Left renal pelvis (tissue), 4 donors: ENCODE measurements around the gene AKNA. TPM values are rescaled to one million over a fixed set of nuclear protein-coding genes. Genes with fewer than 3 reads are reported as not detected.
A peak's percentile ranks its signal among the peaks of the same experiment; 100 is the strongest.

ENCODE experiments used
- DNase-seq, 4 donors: peaks; one replicate each; pipeline ENCODE4 v3.0.0-alpha.2; 2013; ENCODE audit warnings: low read depth in 4 of 4, low spot score in 3 of 4
- polyA plus RNA-seq, 4 donors: library from polyadenylated mRNA; unstranded; fragments of 120-200 nt; gene quantifications; one replicate each; pipeline ENCODE4 v1.2.1, GENCODE V29; 2013; ENCODE audit not compliant: insufficient read length in 4 of 4

Gene AKNA
- polyA plus RNA-seq, 4 donors, result 10.8 to 15.7 (median 14.1) TPM

DNA sequence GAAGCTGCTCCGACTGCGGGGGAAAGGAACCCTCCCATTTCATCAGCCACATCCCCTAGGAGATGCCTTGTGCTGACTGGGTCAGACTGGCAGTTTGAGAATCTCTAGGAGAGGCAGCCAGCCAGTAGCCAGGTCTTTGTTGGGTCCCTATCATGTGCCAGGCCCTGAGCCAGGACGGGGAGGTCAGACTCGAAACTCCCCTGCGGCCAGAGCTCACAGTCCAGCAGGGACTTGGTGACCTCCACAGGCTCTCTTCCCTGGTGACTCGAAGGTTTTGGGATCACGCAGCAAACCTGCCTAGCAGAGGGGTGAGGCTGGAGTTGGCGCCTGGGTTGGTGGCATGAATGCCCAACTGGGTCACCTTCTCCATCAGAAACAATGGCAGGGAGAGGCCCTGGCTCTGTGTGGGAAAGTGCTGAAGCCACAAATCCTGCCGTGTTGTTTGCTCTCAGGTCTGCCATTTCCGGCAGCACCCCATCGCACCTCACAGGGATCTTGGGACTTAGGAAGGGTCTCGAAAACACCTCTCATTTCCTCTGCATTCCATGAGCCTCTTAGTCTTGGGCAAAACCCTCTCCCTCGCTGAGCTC lies 79.3 kb downstream of the AKNA start:
- no peak for DNase-seq

DNA sequence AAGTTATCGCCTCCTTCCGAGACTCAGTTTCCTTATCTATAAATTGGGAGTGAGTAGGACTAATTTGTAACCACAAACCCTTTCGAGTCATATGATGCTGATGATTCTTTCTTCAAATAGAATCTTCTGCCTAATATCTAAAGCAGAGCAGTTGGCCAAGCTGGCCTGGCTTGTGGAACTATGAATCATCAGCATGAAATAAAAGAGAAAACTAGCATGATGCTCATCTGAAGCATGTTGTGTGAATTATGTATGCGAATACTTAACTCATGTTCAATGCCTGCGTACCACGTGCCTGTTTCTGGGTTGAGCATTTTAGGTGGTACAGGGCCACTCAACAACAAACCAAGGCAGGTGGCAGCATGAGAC lies 79.9 kb downstream of the AKNA start:
- DNase-seq, result no peak

DNA sequence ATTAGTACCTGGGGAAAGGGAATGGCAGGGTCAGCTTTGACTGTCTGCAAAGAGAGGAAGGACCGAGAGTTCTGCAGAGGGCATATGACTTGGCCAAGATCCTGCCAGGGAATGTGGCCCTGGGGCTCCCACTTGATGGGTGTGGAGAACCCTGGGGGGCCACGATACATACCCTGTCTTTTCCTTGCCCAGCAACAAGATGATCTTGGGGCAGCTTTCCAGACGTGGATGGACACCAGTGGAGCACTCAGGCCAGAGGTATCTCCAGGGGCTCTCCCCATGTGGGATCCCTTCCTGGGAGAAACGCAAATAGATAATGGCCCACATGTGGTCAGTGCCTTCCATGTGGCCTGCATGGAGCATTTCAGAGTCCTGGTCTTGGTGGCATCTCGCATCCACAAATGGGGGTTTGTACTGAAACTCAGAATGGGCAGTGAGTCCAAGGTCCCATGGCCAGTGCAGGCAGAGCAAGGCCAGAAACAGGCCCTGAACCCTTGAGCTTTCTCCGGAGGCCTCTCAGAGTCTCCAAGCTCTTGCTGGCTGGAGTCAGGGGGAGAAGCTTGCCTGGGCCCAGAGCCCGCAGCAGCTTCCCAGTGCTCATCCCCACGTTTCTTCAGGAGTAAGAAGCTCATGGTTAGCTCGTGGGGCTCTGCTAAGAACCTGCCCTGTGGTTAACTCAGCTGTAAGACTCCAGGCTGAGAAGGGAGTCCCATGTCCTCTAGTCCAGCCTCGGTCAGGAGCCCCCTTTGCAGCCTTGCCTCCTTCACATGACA lies 83.2 kb downstream of the AKNA start:
- no peak for DNase-seq

DNA sequence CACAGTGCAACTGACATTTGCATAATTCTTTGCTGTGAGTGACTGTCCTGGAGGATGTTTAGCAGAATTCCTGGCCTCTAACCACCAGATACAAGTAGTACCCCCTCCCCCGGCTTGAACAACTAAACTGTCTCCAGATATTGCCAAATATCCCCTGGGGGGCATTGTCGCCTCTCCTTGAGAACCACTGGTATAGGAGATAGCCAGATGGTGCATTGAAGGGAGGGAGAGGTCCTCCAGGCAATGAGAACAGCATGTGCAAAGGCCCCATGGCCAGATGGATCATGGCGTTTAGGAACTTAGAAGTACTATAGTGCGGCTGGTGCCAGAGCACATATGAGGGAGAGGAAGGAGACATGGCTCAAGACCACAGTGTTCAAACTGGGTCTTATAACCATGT lies 83.8 kb downstream of the AKNA start:
- DNase-seq, result no peak

DNA sequence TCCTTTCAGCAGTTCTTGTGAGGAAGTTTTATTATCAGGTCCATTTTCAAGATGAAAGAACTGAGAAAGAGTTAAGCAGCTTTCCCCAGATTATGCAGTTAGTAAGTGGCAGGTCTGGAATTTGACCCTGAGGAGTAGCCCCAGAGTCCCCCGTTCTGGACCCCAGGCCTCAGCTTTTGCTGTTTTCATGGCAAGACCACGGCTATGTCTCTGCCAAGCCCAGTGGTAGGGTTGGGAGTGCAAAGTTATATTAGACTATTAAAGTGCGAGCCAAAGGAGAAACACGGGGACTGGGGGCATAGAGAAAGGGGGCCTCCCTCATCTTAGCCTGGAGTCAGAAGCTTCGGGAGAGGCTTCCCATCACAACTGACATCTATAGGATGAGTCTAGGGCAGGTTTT lies 84.2 kb downstream of the AKNA start:
- DNase-seq, result no peak

DNA sequence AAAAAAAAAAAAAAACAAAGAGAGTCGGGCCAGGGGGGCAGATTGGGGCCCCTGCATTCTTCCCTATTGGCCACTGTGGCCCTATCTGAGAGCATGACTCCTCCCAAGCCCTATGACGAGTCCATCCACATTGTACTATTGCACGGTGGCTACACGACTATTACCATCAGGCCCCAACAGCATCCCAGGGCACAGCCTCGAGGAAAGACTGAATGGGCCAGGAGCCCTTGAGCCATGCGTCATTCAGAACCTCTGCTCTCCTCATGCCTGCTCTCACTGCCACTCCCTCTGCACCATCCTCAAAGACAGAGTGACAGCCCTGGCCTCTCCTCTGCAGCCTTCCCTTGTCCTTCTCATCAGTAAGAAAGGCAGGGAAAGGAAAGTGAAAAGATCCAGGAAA lies 85.1 kb downstream of the AKNA start:
- DNase-seq, result no peak

DNA sequence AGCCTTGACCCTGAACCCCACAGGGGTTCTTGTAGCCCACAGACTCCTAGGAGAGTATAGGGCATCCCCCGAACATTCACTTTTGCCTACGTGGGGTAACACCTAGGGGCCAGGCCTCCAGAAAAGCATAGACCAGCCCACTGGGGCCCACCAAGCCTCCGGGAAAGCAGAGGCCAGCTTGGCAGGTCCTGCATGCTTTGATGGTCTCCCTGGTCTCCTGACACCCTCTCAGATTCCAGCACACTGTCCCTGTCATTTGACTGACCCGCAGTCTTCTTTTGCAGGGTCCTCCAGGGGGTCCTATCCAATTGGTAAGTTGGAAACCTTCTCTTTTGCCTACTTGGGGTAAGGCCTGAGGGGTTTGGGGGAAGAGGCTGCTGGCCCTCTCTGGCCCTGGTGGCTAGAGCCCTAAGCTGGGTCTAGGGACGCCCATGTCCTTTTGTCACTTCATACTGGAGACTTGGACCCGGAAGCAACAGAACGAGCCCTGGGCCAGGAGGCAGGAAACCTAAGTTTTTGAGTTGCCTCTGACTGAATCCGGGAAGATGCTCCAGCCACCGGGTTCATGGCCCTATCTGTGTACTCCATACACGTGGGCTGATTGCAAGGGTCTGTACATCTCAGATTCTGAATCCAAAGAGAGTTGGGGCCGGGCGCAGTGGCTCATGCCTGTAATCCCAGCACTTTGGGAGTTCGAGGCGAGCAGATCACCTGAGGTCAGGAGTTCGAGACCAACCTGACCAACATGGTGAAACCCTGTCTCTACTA lies 85.8 kb downstream of the AKNA start:
- no peak for DNase-seq

DNA sequence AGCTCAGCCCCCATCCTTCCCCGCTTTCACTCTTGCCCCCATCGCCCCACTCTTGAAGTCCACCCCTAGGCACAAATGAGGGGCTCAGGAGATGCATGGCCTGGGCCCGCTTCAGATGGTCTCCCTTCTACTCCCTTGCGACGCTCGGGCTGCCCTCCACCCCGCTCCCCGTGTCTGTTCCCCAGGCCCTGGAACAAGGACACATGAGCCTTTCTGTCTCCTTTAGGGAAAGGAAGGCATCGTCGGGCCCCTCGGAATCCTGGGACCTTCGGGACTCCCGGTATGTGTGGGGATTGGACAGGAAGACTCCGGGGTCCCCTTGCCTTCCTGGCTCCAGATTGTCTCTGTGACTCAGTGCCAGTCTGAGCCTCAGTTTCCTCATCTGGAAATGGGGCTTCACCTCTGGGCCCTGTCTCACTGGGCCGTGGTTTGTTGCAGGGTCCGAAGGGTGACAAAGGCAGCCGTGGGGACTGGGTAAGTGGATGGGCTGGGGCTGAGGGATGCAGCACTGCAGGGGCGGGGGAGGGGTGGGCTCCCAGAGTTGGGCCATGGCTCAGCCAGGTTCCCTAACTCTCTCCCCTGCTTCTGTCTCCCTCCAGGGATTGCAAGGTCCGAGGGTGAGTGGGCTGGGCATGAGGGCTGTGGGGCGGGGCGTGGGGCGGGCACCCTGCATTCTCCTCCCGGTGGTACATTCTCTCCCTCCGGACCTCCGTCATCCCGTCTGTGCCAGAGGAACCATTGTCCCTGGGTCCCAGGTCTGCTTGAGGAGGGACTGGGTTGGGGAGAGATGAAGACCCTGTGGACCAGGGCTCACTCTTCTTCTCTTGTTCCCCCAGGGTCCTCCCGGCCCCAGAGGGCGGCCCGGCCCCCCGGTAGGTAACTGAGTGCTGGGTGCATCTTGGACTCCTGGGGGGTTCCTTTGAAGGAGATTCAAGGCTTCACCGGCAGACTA lies 86.7 kb downstream of the AKNA start:
- DNase-seq, result no peak

DNA sequence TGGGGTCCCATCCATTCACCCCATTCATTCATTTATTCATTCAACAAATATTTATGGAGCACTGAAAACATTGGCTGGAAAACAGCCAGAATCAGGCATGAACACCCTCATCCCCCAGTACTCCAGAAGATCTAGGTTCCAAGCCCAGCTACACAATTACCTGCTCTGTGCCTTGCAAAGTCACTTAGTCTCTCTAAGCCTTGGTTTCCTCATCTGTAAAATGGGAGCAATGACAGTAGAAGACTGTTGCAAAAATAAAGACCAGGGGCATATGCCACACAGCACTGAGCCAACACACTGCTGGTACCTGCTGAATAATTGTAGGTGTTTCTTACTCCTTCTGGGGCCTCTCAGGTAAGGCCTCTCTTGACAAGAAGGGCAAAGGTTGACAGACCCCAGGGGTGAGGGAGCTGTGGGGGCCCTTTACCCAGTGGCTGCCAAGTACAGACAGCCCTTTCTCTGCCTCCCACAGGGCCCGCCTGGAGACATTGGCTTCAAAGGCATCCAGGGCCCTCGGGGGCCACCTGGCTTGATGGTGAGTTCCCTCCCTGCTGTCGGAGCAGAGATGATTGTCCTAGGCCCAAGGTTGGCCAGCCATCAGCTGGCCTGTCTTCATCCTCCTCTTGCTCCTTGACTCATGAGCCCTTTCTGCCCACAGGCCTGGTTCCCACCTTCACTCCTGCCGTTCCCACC lies 87.5 kb downstream of the AKNA start:
- DNase-seq, result no peak

DNA sequence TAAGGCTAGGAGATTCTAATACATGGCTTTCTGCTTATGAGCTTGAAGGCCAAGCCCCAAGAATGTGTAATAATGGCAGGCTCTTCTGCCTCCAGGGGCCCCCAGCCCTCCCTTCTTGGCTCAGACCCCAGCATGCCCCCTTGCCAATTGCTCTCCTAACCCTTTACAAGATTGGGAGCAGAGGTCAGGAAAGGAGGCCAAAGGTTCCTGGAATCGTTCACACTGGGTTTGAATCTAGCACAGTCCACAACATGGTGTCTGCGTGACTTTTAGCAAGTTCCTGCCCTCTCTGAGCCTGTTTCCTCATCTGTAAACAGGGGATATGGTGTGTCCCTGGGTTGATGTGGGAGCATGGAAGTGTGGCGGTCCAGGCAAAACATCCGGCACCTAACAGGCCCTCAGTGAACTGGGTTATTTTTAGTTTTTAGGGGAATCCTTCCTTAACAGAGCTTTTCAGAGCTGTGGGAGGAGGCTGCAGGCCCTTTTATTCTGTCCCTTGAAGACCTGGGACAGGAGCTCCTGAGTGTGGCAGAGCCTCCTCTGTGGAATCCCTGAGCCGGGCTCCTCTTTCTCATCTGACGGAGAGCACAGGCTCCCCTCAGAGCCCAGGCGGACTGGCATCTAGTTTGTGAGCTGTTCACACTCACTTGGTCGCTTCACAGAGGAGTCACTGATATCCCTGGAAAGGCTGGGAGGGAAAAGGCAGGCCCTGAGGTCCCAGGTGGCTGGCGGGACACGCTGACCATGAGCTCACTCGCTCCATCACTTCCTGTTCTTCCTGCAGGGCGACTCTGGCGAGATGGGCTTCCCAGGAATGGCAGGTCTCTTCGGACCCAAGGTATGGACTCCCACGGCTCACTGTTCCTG lies 88.3 kb downstream of the AKNA start:
- no peak for DNase-seq

DNA sequence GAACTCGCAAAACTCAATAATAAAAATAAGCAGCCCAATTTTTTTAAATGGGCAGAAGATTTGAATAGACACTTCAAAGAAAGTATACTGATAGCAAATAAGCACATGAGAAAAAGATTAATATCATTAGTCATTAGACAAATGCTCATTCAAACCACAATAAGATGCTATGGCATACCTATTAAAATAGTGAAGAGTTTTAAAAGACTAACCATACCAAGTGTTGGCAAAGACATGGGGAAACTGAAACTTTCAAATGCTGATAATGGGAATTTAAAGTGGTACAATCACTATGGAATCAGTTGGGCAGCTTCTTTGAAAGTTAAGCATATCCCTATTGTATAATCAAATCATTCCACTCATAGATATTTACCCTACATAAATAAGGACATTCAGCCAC lies 91.4 kb downstream of the AKNA start:
- no peak for DNase-seq

DNA sequence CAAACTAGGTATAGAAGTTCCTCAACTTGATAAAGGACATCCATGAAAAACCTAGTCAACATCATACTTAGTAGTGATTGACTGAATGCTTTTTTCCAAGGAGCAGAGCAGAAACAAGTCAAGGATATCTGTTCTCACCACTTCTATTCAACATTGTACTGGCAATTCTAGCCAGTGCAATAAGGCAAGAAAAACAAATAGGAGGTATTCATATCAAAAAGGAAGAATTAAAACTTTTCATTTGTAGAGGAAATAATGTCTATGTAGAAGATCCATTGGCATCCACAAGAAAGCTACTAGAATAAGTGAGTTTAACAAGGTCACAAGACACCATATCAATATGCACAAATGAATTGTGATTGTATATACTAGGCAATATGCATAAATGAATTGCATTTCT lies 93.1 kb downstream of the AKNA start:
- DNase-seq, result no peak

DNA sequence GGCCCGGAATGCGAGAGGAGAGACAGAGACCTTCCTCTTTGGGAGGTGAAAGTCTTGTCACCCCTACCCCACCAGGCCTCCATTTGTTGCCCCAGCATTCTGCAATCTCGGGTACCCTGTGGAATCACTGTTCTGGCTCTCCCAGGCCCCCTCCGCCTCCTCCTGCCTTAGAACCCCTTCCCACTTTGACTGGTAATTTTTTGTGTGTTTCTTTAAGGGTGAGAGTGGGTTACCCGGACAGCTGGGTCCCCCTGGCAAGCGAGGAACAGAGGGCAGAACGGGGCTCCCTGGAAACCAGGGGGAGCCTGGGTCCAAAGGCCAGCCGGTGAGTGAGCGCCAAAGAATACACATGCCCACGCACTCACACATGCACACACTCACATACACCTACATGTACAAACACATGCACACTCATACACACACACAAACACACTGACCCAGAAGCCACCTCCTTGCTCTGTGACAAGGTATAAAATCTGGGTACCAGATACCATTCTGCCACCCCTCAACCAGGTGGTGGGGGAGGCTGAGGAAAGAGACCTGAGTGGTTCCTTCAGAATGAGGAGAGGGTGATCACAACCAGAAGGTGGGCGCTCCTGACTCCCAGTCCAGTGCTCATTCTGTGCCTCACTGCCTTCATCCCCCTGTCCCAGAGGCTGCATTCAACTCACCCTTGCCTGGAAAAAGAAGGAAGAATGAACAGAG lies 95.7 kb downstream of the AKNA start:
- DNase-seq, result no peak

DNA sequence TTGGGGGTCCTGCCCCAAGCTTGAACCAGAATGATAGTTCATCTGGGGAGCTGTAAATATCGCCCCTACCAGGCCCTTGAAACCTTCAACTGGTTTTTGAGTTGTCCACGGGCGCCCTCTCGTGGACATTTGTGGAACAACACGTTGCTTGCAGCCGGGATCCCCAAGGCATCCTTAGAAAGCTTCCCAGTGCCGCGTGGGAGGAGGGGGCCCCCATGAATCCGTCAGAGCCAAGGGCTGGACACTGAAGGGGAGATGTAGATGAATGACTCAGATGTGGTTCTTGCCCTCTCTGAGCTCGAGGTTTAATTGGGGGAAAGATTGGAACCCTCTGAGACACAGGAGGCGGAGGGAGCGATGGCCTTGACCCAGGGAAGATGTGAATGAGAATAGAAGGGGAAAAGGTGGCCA lies 96.7 kb downstream of the AKNA start:
- peak in 1 of 4 donors; percentile 36 for DNase-seq

DNA sequence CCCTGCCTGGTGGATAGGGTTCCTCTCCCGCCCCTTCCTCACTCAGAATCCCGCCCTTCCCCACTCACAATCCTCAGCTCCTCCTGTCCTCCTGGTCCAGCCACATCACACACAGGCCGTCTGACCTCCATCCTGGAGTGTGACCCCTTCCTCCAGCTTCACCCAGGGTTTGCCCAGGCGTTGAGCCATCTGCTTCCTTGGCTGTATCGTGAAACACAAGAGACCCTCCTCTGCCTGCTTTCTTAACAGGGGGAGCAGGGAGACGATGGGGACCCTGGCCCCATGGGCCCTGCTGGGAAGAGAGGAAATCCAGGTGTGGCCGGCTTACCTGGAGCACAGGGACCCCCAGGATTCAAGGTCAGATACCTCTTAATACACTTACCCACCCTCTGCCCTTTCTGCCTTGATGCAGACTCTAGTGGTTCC lies 97.2 kb downstream of the AKNA start:
- no peak for DNase-seq

DNA sequence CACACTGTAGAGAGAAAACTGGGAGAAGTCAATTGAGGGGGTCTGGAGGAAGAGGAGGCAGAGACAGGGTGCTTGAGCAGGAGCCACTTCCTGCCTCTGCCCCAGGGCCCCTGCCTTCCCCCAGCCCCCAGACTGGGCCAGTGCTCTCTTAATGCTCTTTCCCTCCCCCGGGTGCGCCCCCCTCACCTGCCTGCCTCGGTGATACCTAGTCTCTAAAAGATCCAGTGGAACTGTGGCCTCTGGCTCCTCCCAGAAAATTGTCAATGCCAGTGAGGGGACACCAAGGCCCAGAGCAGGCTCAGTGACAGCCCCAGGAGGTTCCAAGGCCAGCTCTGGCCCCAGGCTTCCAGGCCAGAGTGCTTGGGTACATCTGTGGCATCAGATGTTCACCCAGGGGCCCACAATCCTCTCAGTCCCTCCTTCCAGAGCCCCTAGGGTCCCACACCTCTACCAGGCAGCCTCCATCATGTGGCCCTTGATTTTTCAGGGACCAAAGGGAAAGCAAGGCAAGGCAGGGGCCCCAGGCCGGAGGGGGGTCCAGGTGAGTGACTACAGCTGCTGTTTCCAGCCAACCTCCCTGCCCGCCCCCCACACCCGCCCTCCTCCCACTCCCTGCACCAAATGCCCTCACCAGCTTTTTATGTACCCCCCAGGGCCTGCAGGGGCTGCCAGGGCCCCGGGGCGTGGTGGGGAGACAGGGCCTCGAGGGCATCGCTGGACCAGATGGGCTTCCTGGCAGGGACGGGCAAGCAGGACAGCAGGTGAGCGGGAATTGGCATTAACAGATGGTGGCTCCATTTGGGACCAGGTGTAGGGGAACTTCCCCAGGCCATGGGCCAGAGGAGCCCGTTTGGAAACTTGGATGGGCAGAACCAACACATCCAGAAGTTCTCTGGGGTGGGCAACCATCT lies 98.0 kb downstream of the AKNA start:
- no peak for DNase-seq

DNA sequence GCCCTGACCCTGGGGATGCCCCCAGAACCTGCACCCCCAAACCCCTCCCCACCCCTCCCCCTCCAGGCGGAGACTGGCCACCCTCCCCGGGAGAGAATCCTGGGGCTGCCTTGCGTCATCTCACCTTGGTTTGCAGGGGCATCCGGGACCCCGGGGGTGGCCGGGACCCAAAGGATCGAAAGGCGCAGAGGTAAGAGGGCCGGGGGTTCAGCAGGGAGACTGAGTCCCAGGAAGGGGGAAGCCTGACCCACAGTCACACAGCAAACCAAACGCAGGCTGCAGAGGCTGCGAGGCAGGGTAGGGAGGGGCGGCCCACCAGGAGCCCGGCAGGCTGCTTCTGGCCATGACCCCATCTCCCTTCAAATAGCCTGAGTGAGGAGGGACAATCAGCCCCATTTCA lies 98.7 kb downstream of the AKNA start:
- no peak for DNase-seq
